Tibial nerve (tissue), 4 donors: Measurements from ENCODE around the gene NWD2. TPM values are rescaled to one million over a fixed set of nuclear protein-coding genes. Genes with fewer than 3 reads are reported as not detected.

Source experiments
- DNase-seq, 2 donors: peaks; one replicate each; pipeline ENCODE4 v3.0.0-alpha.2; 2019; ENCODE audit warnings: low spot score in 2 of 2
- H3K27ac ChIP-seq, 4 donors: fragments of 200-600 bp; sonication (generic) in 3 of 4; one replicate each; pipeline ENCODE4 v1.5.1; 2017 to 2019; ENCODE audit warnings: mild to moderate bottlenecking in 1 of 4
- H3K27me3 ChIP-seq, 2 donors: fragments of 200-600 bp; sonication (generic) in 1 of 2; one replicate each; pipeline versions ENCODE4 v1.5.1 to v1.6.0; 2017 to 2019
- H3K36me3 ChIP-seq, 3 donors: fragments of 200-600 bp; sonication (generic); one replicate each; pipeline ENCODE4 v1.5.1; 2018 to 2019
- H3K4me1 ChIP-seq, 4 donors: fragments of 200-600 bp; sonication (generic) in 3 of 4; one replicate each; pipeline ENCODE4 v1.5.1; 2017 to 2019
- H3K4me3 ChIP-seq, 4 donors: fragments of 200-600 bp; sonication (generic) in 3 of 4; one replicate each; pipeline ENCODE4 v1.5.1; 2017 to 2019; ENCODE audit warnings: mild to moderate bottlenecking in 1 of 4, moderate library complexity in 1 of 4
- H3K9me3 ChIP-seq, 4 donors: fragments of 200-600 bp; sonication (generic) in 3 of 4; one replicate each; pipeline ENCODE4 v1.5.1; 2017 to 2019
- CTCF ChIP-seq, 5 experiments: fragments of 200-600 bp in 3 of 5; fragments of 450-650 bp in 2 of 5; sonication (generic) in 3 of 5; IDR thresholded peaks; one replicate each; pipeline ENCODE4 v1.5.1; 2016 to 2019; ENCODE audit warnings: antibody characterized with exemption in 5 of 5, mild to moderate bottlenecking in 3 of 5, moderate library complexity in 2 of 5
- EP300 ChIP-seq, 2 donors: sonication (generic); formaldehyde crosslinking; IDR thresholded peaks; one replicate each; pipeline ENCODE4 v1.6.1; 2017; ENCODE audit warnings: antibody characterized with exemption in 2 of 2, mild to moderate bottlenecking in 1 of 2
- POLR2A ChIP-seq, 2 donors: fragments of 450-650 bp; IDR thresholded peaks; one replicate each; pipeline ENCODE4 v1.6.1; 2017; ENCODE audit warnings: antibody characterized with exemption in 2 of 2, mild to moderate bottlenecking in 2 of 2, moderate library complexity in 2 of 2
- WGBS, 2 donors: methylation state at CpG; one replicate each; pipeline ENCODE4 v1.1.5; 2018; 5-methylcytosine and 5-hydroxymethylcytosine counted together
- total RNA-seq, 4 donors: library from RNA; depleted of rRNA; stranded (reverse); fragments of >200 nt; gene quantifications; one replicate each; pipeline ENCODE4 v1.1.0, GENCODE V29; 2016

NWD2 gene
- total RNA-seq, 4 donors from 2014 or later: 0.30 to 1.1 (median 0.84) TPM; not detected in 1

- no peaks in the 10 kb centered on the region for H3K27me3 ChIP-seq
- H3K4me3 ChIP-seq: no peak overlapping the region
- TF ChIP-seq EP300 (IDR thresholded peaks at IDR 0.05): no peak
- no peak for TF ChIP-seq CTCF (IDR thresholded peaks at IDR 0.05)
- no peak for TF ChIP-seq POLR2A (IDR thresholded peaks at IDR 0.05)
- H3K9me3 ChIP-seq: peaks cover 0 to 24% (median 0%) of the 10 kb centered on the region in 4 donors
- WGBS, 2 donors: 75 to 84% methylated on average over 6 of the region's 6 CpGs
- no peak for DNase-seq
- no peaks in the 10 kb centered on the region for H3K36me3 ChIP-seq
- no peaks in the 10 kb centered on the region for H3K4me1 ChIP-seq
- H3K27ac ChIP-seq: no peak overlapping the region
These were observed 35.5 kb downstream of the NWD2 start for GRCh38 chr4:37279894-37280592.

GRCh38 chr4:37299468-37299867, 54.9 kb downstream of the NWD2 start:
- no peak overlapping the region for H3K4me3 ChIP-seq
- no peaks in the 10 kb centered on the region for H3K36me3 ChIP-seq
- H3K27ac ChIP-seq: no peak overlapping the region
- TF ChIP-seq CTCF (IDR thresholded peaks at IDR 0.05) (no peak), EP300 (IDR thresholded peaks at IDR 0.05) (no peak), POLR2A (IDR thresholded peaks at IDR 0.05) (no peak)
- no peak for DNase-seq
- H3K9me3 ChIP-seq: no peaks in the 10 kb centered on the region
- no peaks in the 10 kb centered on the region for H3K4me1 ChIP-seq
- WGBS, 2 donors: 63 to 86% methylated on average over 1 of the region's 1 CpG
- no peaks in the 10 kb centered on the region for H3K27me3 ChIP-seq

- no peaks in the 10 kb centered on the region for H3K36me3 ChIP-seq
- H3K27me3 ChIP-seq: no peaks in the 10 kb centered on the region
- TF ChIP-seq POLR2A (IDR thresholded peaks at IDR 0.05) (no peak), CTCF (IDR thresholded peaks at IDR 0.05) (no peak), EP300 (IDR thresholded peaks at IDR 0.05) (no peak)
- H3K4me1 ChIP-seq: no peaks in the 10 kb centered on the region
- H3K4me3 ChIP-seq: no peak overlapping the region
- H3K9me3 ChIP-seq: peaks cover 0 to 16% (median 0%) of the 10 kb centered on the region in 4 donors
- 81 to 90% methylated on average over 6 of the region's 6 CpGs for WGBS, 2 donors
- no peak for DNase-seq
- no peak overlapping the region for H3K27ac ChIP-seq
These were observed 60.1 kb downstream of the NWD2 start for GRCh38 chr4:37304612-37305011.

GRCh38 chr4:37305984-37306383, 61.4 kb downstream of the NWD2 start:
- TF ChIP-seq CTCF (IDR thresholded peaks at IDR 0.05) (no peak), POLR2A (IDR thresholded peaks at IDR 0.05) (no peak), EP300 (IDR thresholded peaks at IDR 0.05) (no peak)
- Histone ChIP-seq H3K9me3 (peaks cover 0 to 22% (median 0%) of the 10 kb centered on the region in 4 donors), H3K36me3 (no peaks in the 10 kb centered on the region), H3K4me3 (no peak overlapping the region), H3K27me3 (no peaks in the 10 kb centered on the region), H3K4me1 (no peaks in the 10 kb centered on the region), H3K27ac (no peak overlapping the region)
- DNase-seq: no peak
- WGBS, 2 donors: 69 to 85% methylated on average over 1 of the region's 1 CpG

GRCh38 chr4:37317104-37317643, 72.6 kb downstream of the NWD2 start:
- Histone ChIP-seq H3K4me3 (no peak overlapping the region), H3K27ac (no peak overlapping the region), H3K27me3 (no peaks in the 10 kb centered on the region), H3K36me3 (no peaks in the 10 kb centered on the region), H3K4me1 (no peaks in the 10 kb centered on the region), H3K9me3 (peaks cover 0 to 11% (median 0%) of the 10 kb centered on the region in 4 donors)
- 39 to 48% methylated on average over 3 of the region's 3 CpGs for WGBS, 2 donors
- TF ChIP-seq POLR2A (IDR thresholded peaks at IDR 0.05): no peak
- no peak for TF ChIP-seq EP300 (IDR thresholded peaks at IDR 0.05)
- no peak for TF ChIP-seq CTCF (IDR thresholded peaks at IDR 0.05)
- DNase-seq: no peak
